K562 (cell line): Measurements from ENCODE around the gene CTRB2. TPM values are rescaled to one million over a fixed set of nuclear protein-coding genes. Genes with fewer than 3 reads are reported as not detected.

Experiments used
- ATAC-seq: fragments of 200-7000 bp; cut with Tn5 transposase; 3 replicates; pipeline ENCODE4 v1.9.1; 2020; ENCODE audit warnings: moderate library complexity
- BruUV-seq: library from RNA; stranded (reverse); fragments of 400-500 nt; replicated peaks from 2 replicates; lab custom pipeline; 2021; lab: Mats Ljungman, UMichigan
- CTCF ChIA-PET: fragments of 300-600 bp; formaldehyde crosslinking; extraction: SDS; loops from one replicate; lab custom pipeline; 2021; ENCODE audit warnings: low intra/inter-chr PET ratio; lab: Yijun Ruan, JAX
- POLR2A ChIA-PET: fragments of 300-600, 350-650 bp; sonication (Branson Sonifier 250); formaldehyde crosslinking; extraction: SDS; loops from one replicate; lab custom pipeline; 2021; ENCODE audit warnings: antibody characterized with exemption, inconsistent platforms; lab: Yijun Ruan, JAX
- DNase-seq, 4 experiments: peaks; one replicate each; pipeline versions ENCODE4 v3.0.0 to v3.0.0-alpha.2; 2011 to 2018; ENCODE audit warnings: low spot score in 3 of 4, mixed read lengths in 3 of 4; ENCODE audit errors: extremely low read depth in 1 of 4
- FAIRE-seq: peaks from 2 replicates; lab custom pipeline; 2011; peaks lifted over from hg19 to GRCh38; lab: Jason Lieb, UNC
- H2AFZ ChIP-seq: 2 replicates; pipeline ENCODE4 v1.6.0; 2011; ENCODE audit warnings: low read depth, low read length, control low read depth, inconsistent platforms
- H3K27ac ChIP-seq: fragments of 200-600 bp; 3 replicates; pipeline ENCODE4 v1.8.0; 2011; ENCODE audit warnings: low read depth, mild to moderate bottlenecking, control low read depth, inconsistent platforms, low read length, moderate library complexity, mixed read lengths; ENCODE audit errors: extremely low read depth
- H3K27me3 ChIP-seq, 2 experiments: fragments of 300-600 bp in 1 of 2; 2 replicates in 1 of 2; 3 replicates in 1 of 2; pipeline versions ENCODE4 v1.6.0 to v1.8.0; 2011; ENCODE audit warnings: inconsistent platforms in 2 of 2, low read length in 2 of 2, mild to moderate bottlenecking in 1 of 2, mixed read lengths in 1 of 2, moderate library complexity in 1 of 2; ENCODE audit not compliant: control insufficient read depth in 2 of 2, insufficient read depth in 2 of 2
- H3K36me3 ChIP-seq: fragments of 300-600 bp; 3 replicates; pipeline ENCODE4 v1.8.0; 2011; ENCODE audit warnings: mild to moderate bottlenecking, low read length, inconsistent platforms; ENCODE audit not compliant: control insufficient read depth, insufficient read depth
- H3K4me1 ChIP-seq, 2 experiments: fragments of 200-600 bp in 1 of 2; replicated peaks in 1 of 2; 2 replicates in 1 of 2; 3 replicates in 1 of 2; pipeline versions ENCODE4 v1.5.1 to v1.8.0; 2011; ENCODE audit warnings: inconsistent platforms in 2 of 2, low read length in 2 of 2, mild to moderate bottlenecking in 1 of 2, mixed read lengths in 1 of 2, moderate library complexity in 1 of 2; ENCODE audit not compliant: control insufficient read depth in 2 of 2, insufficient read depth in 2 of 2
- H3K4me2 ChIP-seq: 2 replicates; pipeline ENCODE4 v1.6.1; 2011; ENCODE audit warnings: low read length, control low read depth, inconsistent platforms, mixed read lengths; ENCODE audit not compliant: insufficient read depth
- H3K4me3 ChIP-seq: fragments of 200-600 bp; sonication (generic), shearing (Covaris generic); 2 replicates; pipeline ENCODE4 v1.5.1; 2016; ENCODE audit warnings: control low read depth, inconsistent platforms
- H3K79me2 ChIP-seq: fragments of 200-600 bp; 3 replicates; pipeline ENCODE4 v1.8.0; 2011; ENCODE audit warnings: low read length, inconsistent platforms; ENCODE audit not compliant: control insufficient read depth, insufficient read depth
- H3K9ac ChIP-seq, 2 experiments: 2 replicates each; pipeline versions ENCODE4 v1.6.0 to v1.6.1; 2011; ENCODE audit warnings: low read depth in 2 of 2, low read length in 2 of 2, control low read depth in 1 of 2, inconsistent platforms in 1 of 2, mild to moderate bottlenecking in 1 of 2, mixed read lengths in 1 of 2; ENCODE audit not compliant: insufficient read depth in 1 of 2
- H3K9me1 ChIP-seq: one replicate; pipeline ENCODE4 v1.6.0; 2011; ENCODE audit warnings: inconsistent platforms, mild to moderate bottlenecking, low read length, moderate library complexity; ENCODE audit not compliant: control insufficient read depth, insufficient read depth
- H3K9me3 ChIP-seq: replicated peaks from 2 replicates; pipeline ENCODE4 v1.5.1; 2011; ENCODE audit warnings: low read depth, low read length, inconsistent platforms; ENCODE audit not compliant: control insufficient read depth, insufficient read depth
- H4K20me1 ChIP-seq: replicated peaks from 2 replicates; pipeline ENCODE4 v1.6.1; 2011; ENCODE audit warnings: low read length, inconsistent platforms, mixed read lengths; ENCODE audit not compliant: control insufficient read depth, insufficient read depth
- ATF1 ChIP-seq, 2 experiments: fragments of 450-650 bp in 1 of 2; IDR thresholded peaks; 2 replicates each; pipeline ENCODE4 v1.6.1; 2016; ENCODE audit warnings: missing compliant biosample characterization in 1 of 2, missing genetic modification characterization in 1 of 2
- CREB1 ChIP-seq, 2 experiments: sonication (generic) in 1 of 2; formaldehyde crosslinking in 1 of 2; IDR thresholded peaks; 2 replicates each; pipeline versions ENCODE4 v1.6.1 to v1.8.0; 2012 to 2022; ENCODE audit warnings: inconsistent platforms in 1 of 2, mild to moderate bottlenecking in 1 of 2, missing genetic modification reagents in 1 of 2, moderate library complexity in 1 of 2
- ELK1 ChIP-seq: sonication (generic); formaldehyde crosslinking; IDR thresholded peaks from 2 replicates; pipeline ENCODE4 v1.8.1; 2022; ENCODE audit warnings: missing genetic modification reagents
- FOXJ3 ChIP-seq: sonication (generic); formaldehyde crosslinking; IDR thresholded peaks from 2 replicates; pipeline ENCODE4 v1.4.0; 2020; ENCODE audit warnings: mild to moderate bottlenecking, missing genetic modification reagents
- GTF2F1 ChIP-seq: IDR thresholded peaks from 2 replicates; pipeline ENCODE4 v1.6.1; 2011; ENCODE audit warnings: low read depth, low read length, improper control_type of control experiment
- HDAC8 ChIP-seq: fragments of 450-650 bp; IDR thresholded peaks from 2 replicates; pipeline ENCODE4 v1.6.1; 2016; ENCODE audit warnings: mild to moderate bottlenecking, missing genetic modification characterization, moderate library complexity, missing compliant biosample characterization
- HMG20B ChIP-seq: fragments of 250-450 bp; sonication (Bioruptor Pico); IDR thresholded peaks from 2 replicates; pipeline ENCODE4 v1.5.0; 2021; ENCODE audit warnings: mild to moderate bottlenecking
- HNRNPUL1 ChIP-seq: fragments of 200-400 bp; formaldehyde crosslinking; IDR thresholded peaks from 2 replicates; pipeline ENCODE4 v1.6.1; 2017; ENCODE audit warnings: low read length
- MTF1 ChIP-seq: fragments of 250-450 bp; sonication (Bioruptor Pico); IDR thresholded peaks from 2 replicates; pipeline ENCODE4 v1.9.0; 2021; ENCODE audit warnings: moderate library complexity, mild to moderate bottlenecking, inconsistent platforms, borderline replicate concordance
- NEUROD1 ChIP-seq: fragments of 150-350 bp; IDR thresholded peaks from 2 replicates; pipeline ENCODE4 v1.6.1; 2014; ENCODE audit warnings: borderline replicate concordance, low read length, low read depth; ENCODE audit not compliant: partially characterized antibody
- NONO ChIP-seq, 2 experiments: fragments of 200-400 bp in 1 of 2; fragments of 450-650 bp in 1 of 2; formaldehyde crosslinking in 1 of 2; IDR thresholded peaks; 2 replicates each; pipeline ENCODE4 v1.6.1; 2017; ENCODE audit warnings: low read depth in 2 of 2, mild to moderate bottlenecking in 2 of 2, moderate library complexity in 2 of 2, low read length in 1 of 2
- POLR2A ChIP-seq: fragments of 450-650 bp; conservative IDR thresholded peaks from 2 replicates; pipeline ENCODE4 v1.6.1; 2016
- ZNF232 ChIP-seq: sonication (generic); formaldehyde crosslinking; IDR thresholded peaks from 2 replicates; pipeline ENCODE4 v1.8.0; 2022; ENCODE audit warnings: mild to moderate bottlenecking, missing genetic modification reagents
- ZNF431 ChIP-seq: sonication (generic); formaldehyde crosslinking; IDR thresholded peaks from 2 replicates; pipeline ENCODE4 v1.8.0; 2022; ENCODE audit warnings: mild to moderate bottlenecking, missing genetic modification reagents
- ZNF76 ChIP-seq: fragments of 250-450 bp; sonication (Bioruptor Pico); IDR thresholded peaks from 2 replicates; pipeline ENCODE4 v1.4.0; 2020; ENCODE audit warnings: mild to moderate bottlenecking, moderate library complexity, borderline replicate concordance
- ZNF766 ChIP-seq: fragments of 200-800 bp; sonication (Bioruptor generic); conservative IDR thresholded peaks from 2 replicates; pipeline ENCODE4 v1.6.1; 2016; ENCODE audit warnings: missing genetic modification characterization, missing compliant biosample characterization
- WGBS: fragments of 100-300 bp; shearing (Covaris generic); methylation state at CpG from one replicate; pipeline ENCODE4 v1.1.6; 2016; ENCODE audit warnings: low coverage, mixed read lengths; ENCODE audit not compliant: insufficient coverage; ENCODE audit errors: missing lambda C conversion rate; 5-methylcytosine and 5-hydroxymethylcytosine counted together
- in situ Hi-C: fragments of 300-500 bp; cut with MboI; formaldehyde crosslinking; loops from 4 replicates; pipeline ENCODE4 v1.15.0; 2018; ENCODE audit warnings: inconsistent platforms, mixed read lengths
- intact Hi-C: fragments of 100-400 bp; cut with micrococcal nuclease; formaldehyde crosslinking; loops from 2 replicates; pipeline ENCODE4 v1.14.2; 2022
- polyA plus RNA-seq, 8 experiments: library from polyadenylated mRNA; depleted of rRNA in 4 of 8; stranded (reverse) in 5 of 8; unstranded in 3 of 8; fragments of >200 nt; fragmentation: Nextera tagmentation in 2 of 8; fragmentation: Illumina TruSeq in 1 of 8; extraction: Ambion mirVana in 2 of 8; extraction: Trizol in 1 of 8; gene quantifications; 2 replicates each; pipeline versions ENCODE4 v1.2.1 to v1.2.3, GENCODE V29; 2011 to 2014; ENCODE audit warnings: inconsistent platforms in 1 of 8, missing spikeins in 1 of 8
- total RNA-seq, 7 experiments: library from RNA; depleted of rRNA in 6 of 7; stranded (reverse); fragments of >200 nt in 6 of 7; fragmentation: Illumina TruSeq in 2 of 7; extraction: Trizol in 2 of 7; gene quantifications; 2 replicates each; pipeline versions ENCODE4 v1.2.1 to v1.2.3, GENCODE V29; 2011 to 2021; ENCODE audit warnings: low replicate concordance in 1 of 7
- TF ChIP-seq, protein P1 (sequence below): fragments of 250-450 bp; sonication (Bioruptor Pico); IDR thresholded peaks from 2 replicates; pipeline ENCODE4 v1.8.0; 2022; ENCODE audit warnings: moderate library complexity, mild to moderate bottlenecking, inconsistent platforms

Gene CTRB2
- total and polyA plus RNA-seq, 9 of the 15 experiments (the other 6 are each of a cell fraction or from before 2014, with no cell fraction given) = 5.1 TPM; not detected in 8

DNA sequence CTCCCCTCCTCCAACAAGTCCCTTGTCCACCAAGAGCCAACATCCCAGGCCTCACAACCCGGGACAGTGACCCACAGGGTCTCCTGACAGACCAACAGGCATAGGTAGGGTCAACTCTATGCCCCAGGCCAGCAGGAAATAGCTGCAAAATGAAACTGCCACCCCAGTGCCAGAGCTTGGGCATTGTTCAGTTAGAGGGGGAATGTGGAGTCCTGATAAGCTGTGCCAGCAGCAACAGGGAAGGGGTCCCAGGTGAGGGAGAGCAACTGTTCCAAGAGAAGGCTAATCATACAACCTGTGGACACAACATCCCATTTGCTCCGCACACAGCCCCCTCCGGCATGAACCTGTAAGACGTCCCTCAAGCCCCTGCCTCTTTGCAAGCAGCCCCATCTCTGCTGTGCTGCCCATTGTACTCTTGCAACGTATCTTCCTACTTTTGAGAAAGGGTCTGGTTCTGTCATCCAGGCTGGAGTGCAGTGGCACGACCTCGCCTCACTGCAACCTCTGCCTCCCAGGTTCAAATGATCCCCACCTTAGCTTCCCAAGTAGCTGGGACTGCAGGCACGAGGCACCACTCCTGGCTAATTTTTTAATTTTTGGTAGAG, 17.2 kb downstream of the CTRB2 start:
- H3K4me2 ChIP-seq = no peak overlapping the region
- no peak overlapping the region for H3K9ac ChIP-seq
- no peak overlapping the region for H2AFZ ChIP-seq
- H3K36me3 ChIP-seq = no peaks in the 10 kb centered on the region
- no peaks in the 10 kb centered on the region; a peak in 1 of 5 replicates for H3K4me1 ChIP-seq
- TF ChIP-seq ATF1 (CRISPR knock-in tag; IDR thresholded peaks at IDR 0.05) (no peak), ATF1 (tag; IDR thresholded peaks at IDR 0.05) (no peak), NEUROD1 (no peak), ZNF766 (CRISPR knock-in tag) (no peak), HNRNPUL1 (no peak), GTF2F1 (no peak), HDAC8 (tag) (no peak), HMG20B (no peak), MTF1 (CRISPR knock-in tag) (no peak), FOXJ3 (CRISPR knock-in tag) (no peak), CREB1 (IDR thresholded peaks at IDR 0.05) (no peak), CREB1 (CRISPR knock-in tag; IDR thresholded peaks at IDR 0.05) (no peak), ZNF76 (CRISPR knock-in tag) (no peak), ZNF431 (CRISPR knock-in tag) (no peak), ELK1 (no peak), NONO (IDR thresholded peaks at IDR 0.05; ENCODE audit: low read depth in 2 of 2, low read length in 1 of 2) (no peak), ZNF232 (CRISPR knock-in tag) (no peak), POLR2A (no peak)
- TF ChIP-seq, protein P1, sequence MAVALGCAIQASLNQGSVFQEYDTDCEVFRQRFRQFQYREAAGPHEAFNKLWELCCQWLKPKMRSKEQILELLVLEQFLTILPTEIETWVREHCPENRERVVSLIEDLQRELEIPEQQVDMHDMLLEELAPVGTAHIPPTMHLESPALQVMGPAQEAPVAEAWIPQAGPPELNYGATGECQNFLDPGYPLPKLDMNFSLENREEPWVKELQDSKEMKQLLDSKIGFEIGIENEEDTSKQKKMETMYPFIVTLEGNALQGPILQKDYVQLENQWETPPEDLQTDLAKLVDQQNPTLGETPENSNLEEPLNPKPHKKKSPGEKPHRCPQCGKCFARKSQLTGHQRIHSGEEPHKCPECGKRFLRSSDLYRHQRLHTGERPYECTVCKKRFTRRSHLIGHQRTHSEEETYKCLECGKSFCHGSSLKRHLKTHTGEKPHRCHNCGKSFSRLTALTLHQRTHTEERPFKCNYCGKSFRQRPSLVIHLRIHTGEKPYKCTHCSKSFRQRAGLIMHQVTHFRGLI (CRISPR knock-in tag) = no peak
- BruUV-seq = no TSS peak
- POLR2A ChIA-PET = interaction anchor here (0.6 to 0.7 kb wide), 2 partner anchors 21 to 56 kb away, joined by 3 read pairs; no protein-coding TSS in a partner anchor
- FAIRE-seq (no peak), ATAC-seq (no peak), DNase-seq (no peak)
- no peak overlapping the region for H3K4me3 ChIP-seq
- H3K9me1 ChIP-seq = no peaks in the 10 kb centered on the region
- WGBS = 2% methylated on average over 8 of the region's 8 CpGs
- intact Hi-C loops = no loop called here
- H3K9me3 ChIP-seq = no peaks in the 10 kb centered on the region
- H3K27me3 ChIP-seq = peaks cover 34 to 45% of the 10 kb centered on the region in 2 experiments; a peak in 4 of 5 replicates
- CTCF ChIA-PET = no interaction called here
- no peaks in the 10 kb centered on the region for H4K20me1 ChIP-seq
- H3K27ac ChIP-seq = no peak overlapping the region
- in situ Hi-C loops = no loop called here
- no peaks in the 10 kb centered on the region for H3K79me2 ChIP-seq
